ENCODE results near the gene F12. TPM values are rescaled to one million over a fixed set of nuclear protein-coding genes. Genes with fewer than 3 reads are reported as not detected.
"Not testable (repeated sequence)": the region's sequence is repeated elsewhere in the genome, so short reads cannot be mapped to it uniquely, and the experiment has no call there.

Gene F12
- total RNA-seq, 2 experiments from 2014 or later = 3.8 TPM; not detected in 1

DNA sequence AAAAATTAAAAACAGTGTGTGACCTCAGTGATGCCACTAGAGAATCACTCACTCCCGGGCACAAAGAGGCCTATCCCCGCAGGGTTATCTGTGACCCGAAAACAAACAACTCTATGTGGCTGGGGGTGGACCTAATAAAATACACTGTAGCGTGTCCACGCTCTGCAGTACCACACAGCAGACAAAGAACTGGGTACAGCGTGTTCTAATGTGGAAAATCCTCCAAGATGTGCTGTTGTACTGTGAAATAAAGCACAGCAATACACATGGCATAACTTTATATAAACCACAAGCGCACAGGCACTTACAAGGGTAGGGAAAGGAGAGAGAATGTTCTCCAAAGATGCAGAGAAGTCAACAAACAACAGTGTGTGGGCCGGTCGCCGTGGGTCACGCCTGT is 33.3 kb downstream of the F12 start:
- no peak for DNase-seq (ENCODE audit: low spot score)
- Histone ChIP-seq H3K79me2 (ENCODE audit: insufficient read depth, low read depth, low read length) (no peaks in the 10 kb centered on the region), H4K20me1 (ENCODE audit: insufficient read depth, low read length) (no peaks in the 10 kb centered on the region), H3K9me3 (ENCODE audit: low read length) (no peaks in the 10 kb centered on the region), H3K4me2 (ENCODE audit: low read length) (no peak overlapping the region), H2AFZ (ENCODE audit: low read length) (no peak overlapping the region), H3K27ac (ENCODE audit: low read depth, low read length, poor library complexity, severe bottlenecking) (no peak overlapping the region), H3K4me3 (ENCODE audit: low read depth, low read length, poor library complexity, severe bottlenecking) (no peak overlapping the region), H3K4me1 (ENCODE audit: insufficient read depth, low read length, poor library complexity, severe bottlenecking) (peaks cover 20% of the 10 kb centered on the region), H3K9me2 (ENCODE audit: insufficient read depth, low read length) (no peaks in the 10 kb centered on the region), H3K36me3 (ENCODE audit: insufficient read depth, low read length) (peaks cover 10% of the 10 kb centered on the region; the same call in 1 of the 2 replicates)
- intact Hi-C loops (cut with micrococcal nuclease; ENCODE audit: unreplicated experiment) = no loop called here
- TF ChIP-seq EZH2phosphoT487 (IDR thresholded peaks at IDR 0.05; ENCODE audit: borderline replicate concordance, low read depth, low read length) (no peak), CTCF (conservative IDR thresholded peaks at IDR 0.05; ENCODE audit: low read length) (no peak)
- ChIA-PET POLR2A (no interaction called here), CTCF (ENCODE audit: unreplicated experiment) (no interaction called here)
- no TSS peak for BruUV-seq (replicated peaks)

DNA sequence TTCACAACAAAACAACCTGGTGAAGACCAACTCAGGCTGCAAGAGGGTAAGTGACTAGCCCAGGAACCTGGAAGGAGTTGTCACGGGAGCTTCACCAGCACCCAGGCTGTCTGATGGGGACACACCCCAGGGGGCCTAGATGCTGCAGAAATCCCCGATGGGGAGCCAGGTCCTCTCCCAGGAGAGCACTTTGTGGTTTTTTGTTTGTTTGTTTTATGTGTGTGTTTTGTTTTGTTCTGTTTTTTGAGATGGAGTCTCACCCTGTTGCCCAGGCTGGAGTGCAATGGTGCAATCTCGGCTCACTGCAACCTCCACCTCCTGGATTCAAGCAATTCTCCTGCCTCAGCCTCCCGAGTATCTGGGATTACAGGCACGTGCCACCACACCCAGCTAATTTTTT is 33.8 kb downstream of the F12 start:
- CTCF ChIA-PET (ENCODE audit: unreplicated experiment); H3K27ac ChIP-seq (ENCODE audit: low read depth, low read length, poor library complexity, severe bottlenecking): not testable (repeated sequence)
- peaks cover 21% of the 10 kb centered on the region for H3K4me1 ChIP-seq (ENCODE audit: insufficient read depth, low read length, poor library complexity, severe bottlenecking)

GRCh38 chr5:177374211-177374610 is 35.2 kb downstream of the F12 start:
- peaks cover 14% of the 10 kb centered on the region; the same call in 1 of the 2 replicates for H3K36me3 ChIP-seq (ENCODE audit: insufficient read depth, low read length)
- intact Hi-C loops (cut with micrococcal nuclease; ENCODE audit: unreplicated experiment) = no loop called here
- no peak for TF ChIP-seq CTCF (conservative IDR thresholded peaks at IDR 0.05; ENCODE audit: low read length)
- TF ChIP-seq EZH2phosphoT487 (IDR thresholded peaks at IDR 0.05; ENCODE audit: borderline replicate concordance, low read depth, low read length) = no peak
- H2AFZ ChIP-seq (ENCODE audit: low read length) = no peak overlapping the region
- no peaks in the 10 kb centered on the region for H4K20me1 ChIP-seq (ENCODE audit: insufficient read depth, low read length)
- no peak overlapping the region for H3K4me2 ChIP-seq (ENCODE audit: low read length)
- POLR2A ChIA-PET = interaction anchor here (0.6 kb wide), 1 partner anchor 1741 kb away, joined by 3 read pairs; no protein-coding TSS in a partner anchor
- no peak for DNase-seq (ENCODE audit: low spot score)
- H3K4me1 ChIP-seq (ENCODE audit: insufficient read depth, low read length, poor library complexity, severe bottlenecking) = peaks cover 34% of the 10 kb centered on the region
- no TSS peak for BruUV-seq (replicated peaks)
- no peaks in the 10 kb centered on the region for H3K9me3 ChIP-seq (ENCODE audit: low read length)
- no peaks in the 10 kb centered on the region for H3K79me2 ChIP-seq (ENCODE audit: insufficient read depth, low read depth, low read length)
- H3K9me2 ChIP-seq (ENCODE audit: insufficient read depth, low read length) = no peaks in the 10 kb centered on the region
- no peak overlapping the region for H3K4me3 ChIP-seq (ENCODE audit: low read depth, low read length, poor library complexity, severe bottlenecking)
- CTCF ChIA-PET (ENCODE audit: unreplicated experiment) = no interaction called here
- no peak overlapping the region for H3K27ac ChIP-seq (ENCODE audit: low read depth, low read length, poor library complexity, severe bottlenecking)

More for the DNA sequence above, 33.8 kb downstream of the F12 start:
- H3K36me3 ChIP-seq (ENCODE audit: insufficient read depth, low read length); H3K9me3 ChIP-seq (ENCODE audit: low read length); H2AFZ ChIP-seq (ENCODE audit: low read length); H3K79me2 ChIP-seq (ENCODE audit: insufficient read depth, low read depth, low read length); DNase-seq (ENCODE audit: low spot score); H3K4me3 ChIP-seq (ENCODE audit: low read depth, low read length, poor library complexity, severe bottlenecking); intact Hi-C loops (cut with micrococcal nuclease; ENCODE audit: unreplicated experiment); H3K4me2 ChIP-seq (ENCODE audit: low read length); H4K20me1 ChIP-seq (ENCODE audit: insufficient read depth, low read length); BruUV-seq (replicated peaks); H3K9me2 ChIP-seq (ENCODE audit: insufficient read depth, low read length): not testable (repeated sequence)
- POLR2A ChIA-PET = interaction anchor here (0.6 to 0.8 kb wide), 3 partner anchors 14 to 41 kb away, joined by 3 to 5 read pairs (median 4); no protein-coding TSS in a partner anchor
